ENCODE results near the gene SLC25A31.

SLC25A31 gene

GRCh38 chr4:127731406-127731805 lies 1.2 kb downstream of the SLC25A31 start:
- no peak for TF ChIP-seq CTCF (IDR thresholded peaks at IDR 0.05; ENCODE audit: borderline replicate concordance, insufficient read depth, low read depth, low read length)

GRCh38 chr4:127732623-127733328 lies 2.6 kb downstream of the SLC25A31 start:
- no peak overlapping the region for H3K4me3 ChIP-seq (ENCODE audit: low read depth, low read length)
- no peak; the same call in 1 of the 2 replicates for TF ChIP-seq CTCF (IDR thresholded peaks at IDR 0.05; ENCODE audit: borderline replicate concordance, insufficient read depth, low read depth, low read length)

More at GRCh38 chr4:127731406-127731805, 1.2 kb downstream of the SLC25A31 start:
- no peak overlapping the region for H3K4me3 ChIP-seq (ENCODE audit: low read depth, low read length)

GRCh38 chr4:127734976-127735375 lies 4.8 kb downstream of the SLC25A31 start:
- H3K4me3 ChIP-seq (ENCODE audit: low read depth, low read length) = no peak overlapping the region
- TF ChIP-seq CTCF (IDR thresholded peaks at IDR 0.05; ENCODE audit: borderline replicate concordance, insufficient read depth, low read depth, low read length) = no peak

- no peak for TF ChIP-seq CTCF (IDR thresholded peaks at IDR 0.05; ENCODE audit: borderline replicate concordance, insufficient read depth, low read depth, low read length)
- H3K4me3 ChIP-seq (ENCODE audit: low read depth, low read length) = no peak overlapping the region
Measured at GRCh38 chr4:127737295-127737694, 7.1 kb downstream of the SLC25A31 start.

DNA sequence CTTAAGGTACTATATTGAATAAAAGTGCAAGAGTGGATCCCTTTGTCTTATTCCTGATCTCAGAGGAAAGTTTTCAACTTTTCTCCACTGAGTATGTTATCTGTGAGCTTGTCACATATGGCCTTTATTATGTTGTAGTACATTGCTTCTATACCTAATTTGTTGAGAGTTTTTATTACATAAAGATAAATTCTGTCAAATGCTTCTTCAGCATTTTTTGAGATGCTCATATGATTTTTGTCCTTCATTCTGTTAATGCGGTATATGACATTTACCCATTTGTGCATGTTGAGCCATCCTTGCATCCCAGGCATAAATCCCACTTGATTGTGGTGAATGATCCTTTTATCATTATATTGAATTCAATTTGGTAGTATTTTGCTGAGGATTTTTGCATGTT lies 11.0 kb downstream of the SLC25A31 start:
- no peak overlapping the region for H3K4me3 ChIP-seq (ENCODE audit: low read depth, low read length)
- no peak for TF ChIP-seq CTCF (IDR thresholded peaks at IDR 0.05; ENCODE audit: borderline replicate concordance, insufficient read depth, low read depth, low read length)

- TF ChIP-seq CTCF (IDR thresholded peaks at IDR 0.05; ENCODE audit: borderline replicate concordance, insufficient read depth, low read depth, low read length) = no peak
- no peak overlapping the region for H3K4me3 ChIP-seq (ENCODE audit: low read depth, low read length)
Measured at GRCh38 chr4:127747883-127748282, 17.7 kb downstream of the SLC25A31 start.

GRCh38 chr4:127748957-127749356 lies 18.8 kb downstream of the SLC25A31 start:
- TF ChIP-seq CTCF (IDR thresholded peaks at IDR 0.05; ENCODE audit: borderline replicate concordance, insufficient read depth, low read depth, low read length) = no peak
- no peak overlapping the region for H3K4me3 ChIP-seq (ENCODE audit: low read depth, low read length)

Data from GM12875 (cell line).